Fibroblast of lung (primary cell): Measurements from ENCODE around the gene SNRPA1.

Experiments
- CTCF ChIP-seq, 2 donors: IDR thresholded peaks in 1 of 2; conservative IDR thresholded peaks in 1 of 2; 1 replicate in 1 of 2; 2 replicates in 1 of 2; pipeline ENCODE4 v1.5.1; 2011 to 2012; ENCODE audit warnings: low read length in 2 of 2, control low read depth in 1 of 2, inconsistent platforms in 1 of 2, low read depth in 1 of 2, mild to moderate bottlenecking in 1 of 2
- EZH2 ChIP-seq: IDR thresholded peaks from 2 replicates; pipeline ENCODE4 v1.5.1; 2012; ENCODE audit warnings: low read length, control low read depth, mild to moderate bottlenecking; ENCODE audit errors: missing control alignments

- TF ChIP-seq CTCF (conservative IDR thresholded peaks at IDR 0.05 in 1 of 2, IDR thresholded peaks at IDR 0.05 in 1 of 2; ENCODE audit: low read depth in 1 of 2, low read length in 2 of 2) (no peak), EZH2 (no peak)
Observed at GRCh38 chr15:101266787-101267186, 28.3 kb downstream of the SNRPA1 start.
